GM12891 (cell line): Measurements from ENCODE around the gene PDE10A.

Experiments used
- PAX5 ChIP-seq: IDR thresholded peaks from 2 replicates; pipeline ENCODE4 v1.6.1; 2011; ENCODE audit warnings: low read length, moderate library complexity, mild to moderate bottlenecking; ENCODE audit not compliant: insufficient read depth, severe bottlenecking
- POLR2A ChIP-seq: IDR thresholded peaks from 2 replicates; pipeline ENCODE4 v1.6.1; 2011; ENCODE audit warnings: low read depth, low read length, control low read depth
- POLR2AphosphoS5 ChIP-seq: IDR thresholded peaks from 2 replicates; pipeline ENCODE4 v1.6.1; 2011; ENCODE audit warnings: low read depth, low read length, control low read depth
- POU2F2 ChIP-seq: IDR thresholded peaks from 2 replicates; pipeline ENCODE4 v1.6.1; 2011; ENCODE audit warnings: low read depth, mild to moderate bottlenecking, control low read depth, low read length, moderate library complexity
- SPI1 ChIP-seq: IDR thresholded peaks from 2 replicates; pipeline ENCODE4 v1.6.1; 2011; ENCODE audit warnings: low read depth, low read length, control low read depth
- TAF1 ChIP-seq: IDR thresholded peaks from 2 replicates; pipeline ENCODE4 v1.6.1; 2011; ENCODE audit warnings: low read depth, low read length, control low read depth

- TF ChIP-seq POLR2A (no peak), POLR2AphosphoS5 (no peak), SPI1 (no peak), TAF1 (no peak), POU2F2 (no peak), PAX5 (no peak)
These were observed 63.2 kb downstream of the PDE10A start for GRCh38 chr6:165599596-165600487.
